Astrocyte (in vitro differentiated cells and primary cell): ENCODE measurements around the gene ALCAM. TPM values are rescaled to one million over a fixed set of nuclear protein-coding genes. Genes with fewer than 3 reads are reported as not detected.

Experiments
- DNase-seq: peaks from one replicate; pipeline ENCODE4 v3.0.0-alpha.2; 2010; ENCODE audit warnings: low read depth
- FAIRE-seq: peaks from 2 replicates; lab custom pipeline; 2011; peaks lifted over from hg19 to GRCh38; lab: Jason Lieb, UNC
- H2AFZ ChIP-seq: 2 replicates; pipeline ENCODE4 v1.6.0; 2012; ENCODE audit warnings: low read depth, low read length, inconsistent platforms
- H3K27ac ChIP-seq: 2 replicates; pipeline ENCODE4 v1.5.1; 2011; ENCODE audit warnings: low read depth, low read length, inconsistent platforms
- H3K27me3 ChIP-seq: 2 replicates; pipeline ENCODE4 v1.6.0; 2011; ENCODE audit warnings: low read length, inconsistent platforms; ENCODE audit not compliant: insufficient read depth
- H3K36me3 ChIP-seq: 2 replicates; pipeline ENCODE4 v1.5.1; 2011; ENCODE audit warnings: low read length, inconsistent platforms; ENCODE audit not compliant: insufficient read depth
- H3K4me1 ChIP-seq: 2 replicates; pipeline ENCODE4 v1.5.1; 2011; ENCODE audit warnings: low read length, inconsistent platforms; ENCODE audit not compliant: insufficient read depth
- H3K4me2 ChIP-seq: 2 replicates; pipeline ENCODE4 v1.6.0; 2012; ENCODE audit warnings: low read length, inconsistent platforms
- H3K4me3 ChIP-seq: 2 replicates; pipeline ENCODE4 v1.5.1; 2011; ENCODE audit warnings: low read depth, mild to moderate bottlenecking, low read length, inconsistent platforms; ENCODE audit not compliant: insufficient read depth
- H3K79me2 ChIP-seq: 2 replicates; pipeline ENCODE4 v1.6.0; 2012; ENCODE audit warnings: mild to moderate bottlenecking, low read length, inconsistent platforms; ENCODE audit not compliant: insufficient read depth
- H3K9ac ChIP-seq: 2 replicates; pipeline ENCODE4 v1.6.0; 2012; ENCODE audit warnings: mild to moderate bottlenecking, low read length, inconsistent platforms
- H3K9me3 ChIP-seq: 2 replicates; pipeline ENCODE4 v1.5.1; 2012; ENCODE audit warnings: low read depth, mild to moderate bottlenecking, low read length, inconsistent platforms; ENCODE audit not compliant: insufficient read depth
- H4K20me1 ChIP-seq: 2 replicates; pipeline ENCODE4 v1.6.0; 2012; ENCODE audit warnings: low read length, inconsistent platforms; ENCODE audit not compliant: insufficient read depth
- H3K27ac Mint-ChIP-seq: one replicate; pipeline ENCODE4 v1.8.0; 2021; ENCODE audit warnings: mild to moderate bottlenecking, mixed read lengths; ENCODE audit not compliant: unreplicated experiment
- H3K27me3 Mint-ChIP-seq: one replicate; pipeline ENCODE4 v1.8.0; 2021; ENCODE audit warnings: low read depth, mixed read lengths; ENCODE audit not compliant: unreplicated experiment
- H3K36me3 Mint-ChIP-seq: one replicate; pipeline ENCODE4 v1.8.0; 2021; ENCODE audit warnings: low read depth, mixed read lengths; ENCODE audit not compliant: unreplicated experiment
- H3K4me1 Mint-ChIP-seq: one replicate; pipeline ENCODE4 v1.8.0; 2021; ENCODE audit warnings: low read depth, mixed read lengths; ENCODE audit not compliant: unreplicated experiment
- H3K4me3 Mint-ChIP-seq: one replicate; pipeline ENCODE4 v1.8.0; 2021; ENCODE audit warnings: mild to moderate bottlenecking, moderate library complexity, mixed read lengths; ENCODE audit not compliant: unreplicated experiment
- H3K9me3 Mint-ChIP-seq: one replicate; pipeline ENCODE4 v1.8.0; 2021; ENCODE audit warnings: mild to moderate bottlenecking, mixed read lengths; ENCODE audit not compliant: unreplicated experiment
- CTCF ChIP-seq: IDR thresholded peaks from 2 replicates; pipeline ENCODE4 v1.5.1; 2011; ENCODE audit warnings: low read depth, mild to moderate bottlenecking, inconsistent platforms, low read length, moderate library complexity; ENCODE audit not compliant: insufficient read depth
- EZH2 ChIP-seq: IDR thresholded peaks from 2 replicates; pipeline ENCODE4 v1.6.1; 2012; ENCODE audit warnings: mild to moderate bottlenecking, low read length, inconsistent platforms; ENCODE audit not compliant: insufficient read depth
- total RNA-seq: library from RNA; stranded (reverse); gene quantifications from 2 replicates; pipeline ENCODE4 v1.2.1, GENCODE V29; 2021

Gene ALCAM
- total RNA-seq, 1 donor from 2014 or later, result 154 TPM

DNA sequence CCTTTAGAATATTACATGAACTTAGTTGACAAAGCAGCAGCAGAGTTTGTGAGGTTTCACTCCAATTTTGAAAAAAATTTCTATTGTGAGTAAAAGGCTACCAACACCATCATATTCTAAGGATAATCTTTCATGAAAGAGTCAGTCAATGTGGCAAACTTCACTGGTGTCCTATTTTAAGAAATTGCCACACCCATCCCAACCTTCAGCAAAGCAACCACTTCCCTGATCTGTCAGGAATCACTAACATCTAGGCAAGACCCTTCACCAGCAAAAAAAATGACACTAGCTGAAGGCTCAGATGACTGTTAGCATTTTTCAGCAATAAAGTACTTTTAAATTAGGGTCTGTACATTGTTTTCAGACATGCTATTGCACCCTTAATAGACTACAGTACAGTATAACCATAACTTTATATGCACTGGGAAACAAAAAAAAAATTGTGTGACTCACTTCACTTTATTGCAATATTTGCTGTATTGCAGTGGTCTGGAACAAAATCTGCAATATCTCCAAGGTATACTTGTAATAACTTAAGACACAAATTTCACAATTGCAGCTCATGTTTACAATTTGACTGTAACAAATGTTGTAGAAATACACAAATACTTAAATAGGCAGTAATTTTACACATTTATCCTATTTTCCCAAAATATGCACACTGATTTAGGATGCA lies 38.9 kb upstream of the ALCAM start:
- Histone ChIP-seq H3K36me3 (no peaks in the 10 kb centered on the region), H3K9ac (no peak overlapping the region), H2AFZ (no peak overlapping the region), H4K20me1 (no peaks in the 10 kb centered on the region), H3K79me2 (no peaks in the 10 kb centered on the region), H3K27ac (no peak overlapping the region), H3K4me3 (no peak overlapping the region), H3K4me2 (no peak overlapping the region), H3K9me3 (no peaks in the 10 kb centered on the region), H3K4me1 (no peaks in the 10 kb centered on the region), H3K27me3 (no peaks in the 10 kb centered on the region)
- Mint-ChIP-seq H3K4me3 (no peak overlapping the region), H3K36me3 (no peaks in the 10 kb centered on the region), H3K9me3 (no peaks in the 10 kb centered on the region), H3K27ac (no peak overlapping the region), H3K27me3 (no peaks in the 10 kb centered on the region), H3K4me1 (no peaks in the 10 kb centered on the region)
- DNase-seq, result no peak
- TF ChIP-seq EZH2, result no peak
- no peak for TF ChIP-seq CTCF
- peak; percentile 13 for FAIRE-seq

- Histone ChIP-seq H3K36me3 (no peaks in the 10 kb centered on the region), H3K9me3 (no peaks in the 10 kb centered on the region), H4K20me1 (no peaks in the 10 kb centered on the region), H3K4me2 (no peak overlapping the region), H3K27ac (no peak overlapping the region), H3K4me1 (no peaks in the 10 kb centered on the region), H3K9ac (no peak overlapping the region), H3K4me3 (no peak overlapping the region), H3K27me3 (no peaks in the 10 kb centered on the region), H2AFZ (no peak overlapping the region), H3K79me2 (no peaks in the 10 kb centered on the region)
- peak; percentile 9 for FAIRE-seq
- H3K9me3 Mint-ChIP-seq, result no peaks in the 10 kb centered on the region
- H3K27ac Mint-ChIP-seq, result no peak overlapping the region
- no peak overlapping the region for H3K4me3 Mint-ChIP-seq
- TF ChIP-seq CTCF, result no peak
- no peak for TF ChIP-seq EZH2
- DNase-seq, result no peak
- H3K4me1 Mint-ChIP-seq, result no peaks in the 10 kb centered on the region
- no peaks in the 10 kb centered on the region for H3K27me3 Mint-ChIP-seq
- no peaks in the 10 kb centered on the region for H3K36me3 Mint-ChIP-seq
Measured at GRCh38 chr3:105328338-105328730, 38.4 kb upstream of the ALCAM start.

DNA sequence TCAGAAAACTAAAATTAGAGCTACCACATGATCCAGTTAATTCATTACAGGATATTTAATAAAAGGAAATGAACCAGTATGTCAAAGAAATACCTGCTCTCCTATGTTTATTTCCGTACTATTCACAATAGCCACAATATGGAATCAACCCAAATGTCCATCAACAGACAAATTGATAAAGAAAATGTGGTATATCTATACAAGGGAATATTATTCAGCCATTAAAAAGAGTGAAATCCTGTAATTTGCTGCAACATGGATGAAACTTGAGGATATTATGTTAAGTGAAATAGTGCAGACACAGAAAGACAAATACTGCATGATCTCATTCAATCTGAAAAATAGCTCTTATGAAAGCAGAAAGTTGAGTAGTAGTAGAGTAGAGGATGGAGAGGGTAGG lies 33.7 kb upstream of the ALCAM start:
- H3K36me3 Mint-ChIP-seq, result no peaks in the 10 kb centered on the region
- H3K4me3 ChIP-seq, result no peak overlapping the region
- no peaks in the 10 kb centered on the region for H3K27me3 ChIP-seq
- FAIRE-seq (no peak), DNase-seq (no peak)
- H3K79me2 ChIP-seq, result no peaks in the 10 kb centered on the region
- H3K27ac Mint-ChIP-seq, result no peak overlapping the region
- H2AFZ ChIP-seq, result no peak overlapping the region
- no peaks in the 10 kb centered on the region for H3K36me3 ChIP-seq
- TF ChIP-seq CTCF (no peak), EZH2 (no peak)
- H3K27ac ChIP-seq, result no peak overlapping the region
- H3K27me3 Mint-ChIP-seq, result no peaks in the 10 kb centered on the region
- H3K4me3 Mint-ChIP-seq, result no peak overlapping the region
- H3K9me3 Mint-ChIP-seq, result no peaks in the 10 kb centered on the region
- no peak overlapping the region for H3K4me2 ChIP-seq
- peaks cover 9% of the 10 kb centered on the region for H3K4me1 Mint-ChIP-seq
- no peaks in the 10 kb centered on the region for H4K20me1 ChIP-seq
- no peak overlapping the region for H3K9ac ChIP-seq
- H3K9me3 ChIP-seq, result no peaks in the 10 kb centered on the region
- H3K4me1 ChIP-seq, result no peaks in the 10 kb centered on the region
